HEK293T (cell line): Measurements from ENCODE around the gene TSPAN14.
"Not testable (repeated sequence)": the region's sequence is repeated elsewhere in the genome, so short reads cannot be mapped to it uniquely, and the experiment has no call there.

Experiments
- CTCF ChIA-PET: fragments of 350-600 bp; formaldehyde crosslinking; extraction: SDS; loops from one replicate; lab custom pipeline; 2021; ENCODE audit warnings: antibody characterized with exemption, inconsistent platforms; lab: Yijun Ruan, JAX
- POLR2A ChIA-PET: fragments of 350-600 bp; formaldehyde crosslinking; extraction: SDS; loops from one replicate; lab custom pipeline; 2020; ENCODE audit warnings: antibody characterized with exemption, inconsistent platforms; lab: Yijun Ruan, JAX
- DNase-seq: peaks from one replicate; pipeline ENCODE4 v3.0.0; 2012; ENCODE audit warnings: mixed read lengths; ENCODE audit errors: extremely low spot score
- ARNT ChIP-seq: fragments of 450-650 bp; IDR thresholded peaks from 2 replicates; pipeline ENCODE4 v1.6.1; 2017; ENCODE audit warnings: mild to moderate bottlenecking
- BHLHE40 ChIP-seq: fragments of 450-650 bp; IDR thresholded peaks from 2 replicates; pipeline ENCODE4 v1.6.1; 2016; ENCODE audit warnings: mild to moderate bottlenecking, moderate library complexity, borderline replicate concordance
- CTBP1 ChIP-seq: fragments of 450-650 bp; IDR thresholded peaks from 2 replicates; pipeline ENCODE4 v1.6.1; 2016; ENCODE audit warnings: borderline replicate concordance
- ELF4 ChIP-seq: fragments of 450-650 bp; IDR thresholded peaks from 2 replicates; pipeline ENCODE4 v1.6.1; 2017; ENCODE audit warnings: antibody characterized with exemption
- FOXA1 ChIP-seq: fragments of 450-650 bp; IDR thresholded peaks from 2 replicates; pipeline ENCODE4 v1.6.1; 2016; ENCODE audit warnings: mild to moderate bottlenecking
- FOXM1 ChIP-seq: fragments of 450-650 bp; IDR thresholded peaks from 2 replicates; pipeline ENCODE4 v1.6.1; 2017; ENCODE audit warnings: mild to moderate bottlenecking, borderline replicate concordance
- HDGF ChIP-seq: fragments of 450-650 bp; IDR thresholded peaks from 2 replicates; pipeline ENCODE4 v1.6.1; 2017; ENCODE audit warnings: antibody characterized with exemption, borderline replicate concordance
- L3MBTL2 ChIP-seq: fragments of 450-650 bp; conservative IDR thresholded peaks from 2 replicates; pipeline ENCODE4 v1.6.1; 2016; ENCODE audit warnings: mild to moderate bottlenecking
- LEF1 ChIP-seq: fragments of 450-650 bp; IDR thresholded peaks from 2 replicates; pipeline ENCODE4 v1.6.1; 2017; ENCODE audit warnings: mild to moderate bottlenecking, borderline replicate concordance
- NFRKB ChIP-seq: fragments of 450-650 bp; IDR thresholded peaks from 2 replicates; pipeline ENCODE4 v1.6.1; 2016; ENCODE audit warnings: mild to moderate bottlenecking, moderate library complexity
- SP1 ChIP-seq: fragments of 450-650 bp; IDR thresholded peaks from 2 replicates; pipeline ENCODE4 v1.6.1; 2017
- SUZ12 ChIP-seq: fragments of 450-650 bp; IDR thresholded peaks from 2 replicates; pipeline ENCODE4 v1.6.1; 2016; ENCODE audit warnings: mild to moderate bottlenecking
- TARDBP ChIP-seq: fragments of 450-650 bp; IDR thresholded peaks from 2 replicates; pipeline ENCODE4 v1.6.1; 2016
- ZNF384 ChIP-seq: fragments of 450-650 bp; IDR thresholded peaks from 2 replicates; pipeline ENCODE4 v1.6.1; 2016
- TF ChIP-seq, protein P1 (sequence below): fragments of 450-650 bp; IDR thresholded peaks from 2 replicates; pipeline ENCODE4 v1.6.1; 2016

TSPAN14 gene

GRCh38 chr10:80530251-80530650, 76.1 kb downstream of the TSPAN14 start:
- POLR2A ChIA-PET, result no interaction called here
- DNase-seq, result no peak
- CTCF ChIA-PET, result no interaction called here
- TF ChIP-seq TARDBP (no peak), LEF1 (no peak)

GRCh38 chr10:80530816-80531215, 76.7 kb downstream of the TSPAN14 start:
- DNase-seq, result no peak
- POLR2A ChIA-PET, result no interaction called here
- TF ChIP-seq TARDBP (no peak), ELF4 (no peak), ARNT (no peak), CTBP1 (no peak), SP1 (no peak)
- TF ChIP-seq, protein P1, sequence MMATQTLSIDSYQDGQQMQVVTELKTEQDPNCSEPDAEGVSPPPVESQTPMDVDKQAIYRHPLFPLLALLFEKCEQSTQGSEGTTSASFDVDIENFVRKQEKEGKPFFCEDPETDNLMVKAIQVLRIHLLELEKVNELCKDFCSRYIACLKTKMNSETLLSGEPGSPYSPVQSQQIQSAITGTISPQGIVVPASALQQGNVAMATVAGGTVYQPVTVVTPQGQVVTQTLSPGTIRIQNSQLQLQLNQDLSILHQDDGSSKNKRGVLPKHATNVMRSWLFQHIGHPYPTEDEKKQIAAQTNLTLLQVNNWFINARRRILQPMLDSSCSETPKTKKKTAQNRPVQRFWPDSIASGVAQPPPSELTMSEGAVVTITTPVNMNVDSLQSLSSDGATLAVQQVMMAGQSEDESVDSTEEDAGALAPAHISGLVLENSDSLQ, result no peak
- CTCF ChIA-PET, result no interaction called here

DNA sequence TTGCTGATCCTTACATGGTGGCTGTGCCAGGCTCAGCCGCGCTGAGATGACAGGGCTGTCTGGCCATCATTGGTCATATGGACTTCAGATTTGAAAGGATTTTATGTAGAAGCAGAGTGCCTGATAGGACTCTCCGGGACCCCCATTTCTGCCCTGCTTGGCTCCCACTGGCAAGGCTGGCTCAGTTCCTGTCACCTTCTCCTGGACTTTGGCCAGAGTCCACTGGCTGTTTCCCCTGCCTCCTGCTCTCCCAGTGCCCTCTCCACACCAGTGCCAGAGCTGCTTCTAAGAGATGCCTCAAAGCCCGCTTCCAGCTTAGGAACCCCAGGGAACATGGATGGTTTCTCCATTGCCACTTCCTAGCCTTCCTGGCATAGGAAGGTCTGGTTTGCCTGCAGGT, 78.5 kb downstream of the TSPAN14 start:
- no peak for TF ChIP-seq L3MBTL2
- no peak for TF ChIP-seq ELF4
- TF ChIP-seq CTBP1, result no peak
- TF ChIP-seq ARNT, result no peak
- POLR2A ChIA-PET, result no interaction called here
- CTCF ChIA-PET, result no interaction called here
- no peak for DNase-seq

DNA sequence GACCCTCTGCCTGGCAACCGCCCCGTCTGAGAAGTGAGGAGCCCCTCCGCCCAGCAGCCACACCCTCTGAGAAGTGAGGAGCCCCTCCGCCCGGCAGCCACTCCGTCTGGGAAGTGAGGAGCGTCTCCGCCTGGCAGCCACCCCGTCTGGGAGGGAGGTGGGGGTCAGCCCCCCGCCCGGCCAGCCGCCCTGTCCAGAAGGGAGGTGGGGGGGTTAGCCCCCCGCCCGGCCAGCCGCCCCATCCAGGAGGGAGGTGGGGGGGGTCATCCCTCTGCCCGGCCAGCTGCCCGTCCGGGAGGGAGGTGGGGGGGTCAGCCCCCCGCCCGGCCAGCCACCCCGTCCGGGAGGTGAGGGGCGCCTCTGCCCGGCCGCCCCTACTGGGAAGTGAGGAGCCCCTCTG, 79.9 kb downstream of the TSPAN14 start:
- DNase-seq, CTCF ChIA-PET, POLR2A ChIA-PET: not testable (repeated sequence)

- DNase-seq, POLR2A ChIA-PET: not testable (repeated sequence)
Observed at GRCh38 chr10:80534646-80535045, 80.5 kb downstream of the TSPAN14 start.

GRCh38 chr10:80535671-80536360, 81.7 kb downstream of the TSPAN14 start:
- POLR2A ChIA-PET, result no interaction called here
- CTCF ChIA-PET, result no interaction called here
- TF ChIP-seq SP1 (no peak), ARNT (no peak), ZNF384 (no peak), HDGF (no peak), FOXA1 (no peak), FOXM1 (no peak), L3MBTL2 (no peak), CTBP1 (no peak), LEF1 (no peak), TARDBP (no peak), BHLHE40 (no peak), SUZ12 (no peak), ELF4 (no peak)
- no peak for DNase-seq

More at GRCh38 chr10:80534646-80535045, 80.5 kb downstream of the TSPAN14 start:
- CTCF ChIA-PET, result not testable (repeated sequence)

DNA sequence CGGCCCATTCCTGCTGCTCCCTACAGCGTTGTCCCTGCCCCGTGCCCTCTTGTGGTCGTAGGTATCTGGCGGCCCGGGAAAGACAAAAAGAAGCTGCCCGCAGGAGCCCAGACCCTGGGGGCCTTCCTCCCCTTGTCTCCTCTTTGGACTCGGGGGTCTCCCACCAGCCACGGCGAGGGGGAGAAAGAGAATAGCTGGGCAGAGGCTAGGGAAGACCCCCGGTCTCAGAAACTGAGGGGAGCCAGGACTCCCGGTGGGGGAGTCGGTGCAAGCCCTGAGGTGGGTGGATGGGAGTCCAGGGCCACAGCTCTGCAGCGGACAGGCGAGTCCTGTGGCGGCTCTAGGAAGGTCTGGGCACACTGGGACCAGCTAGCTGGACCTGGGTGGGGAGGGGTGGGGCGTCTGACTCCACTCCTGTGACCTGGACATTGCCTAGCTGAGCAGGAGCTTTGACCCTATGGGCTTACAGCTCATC, 82.3 kb downstream of the TSPAN14 start:
- no peak for DNase-seq
- ChIA-PET POLR2A (no interaction called here), CTCF (no interaction called here)
- TF ChIP-seq TARDBP (no peak), ZNF384 (no peak), HDGF (no peak), BHLHE40 (no peak), CTBP1 (no peak), NFRKB (no peak), LEF1 (no peak), SP1 (no peak), FOXM1 (no peak), L3MBTL2 (no peak), FOXA1 (no peak)
- TF ChIP-seq, protein P1, result no peak

- POLR2A ChIA-PET, result no interaction called here
- DNase-seq, result no peak
Observed at GRCh38 chr10:80537086-80537735, 83.1 kb downstream of the TSPAN14 start.

More at GRCh38 chr10:80537086-80537735, 83.1 kb downstream of the TSPAN14 start:
- CTCF ChIA-PET, result no interaction called here
- no peak for TF ChIP-seq ELF4
- no peak for TF ChIP-seq NFRKB
- no peak for TF ChIP-seq L3MBTL2
- no peak for TF ChIP-seq TARDBP
- no peak for TF ChIP-seq ZNF384
- no peak for TF ChIP-seq ARNT
- TF ChIP-seq, protein P1, result no peak
